Ascending aorta (tissue), 2 donors: ENCODE results near the gene TMEM184C. TPM values are rescaled to one million over a fixed set of nuclear protein-coding genes. Genes with fewer than 3 reads are reported as not detected.

Source experiments
- DNase-seq, 2 donors: peaks; one replicate each; pipeline ENCODE4 v3.0.0-alpha.2; 2019; ENCODE audit warnings: low spot score in 2 of 2
- H3K27ac ChIP-seq, 2 donors: fragments of 200-600 bp; sonication (generic); one replicate each; pipeline ENCODE4 v1.5.1; 2016 to 2017; ENCODE audit warnings: mild to moderate bottlenecking in 1 of 2
- H3K27me3 ChIP-seq: fragments of 200-600 bp; sonication (generic); one replicate; pipeline ENCODE4 v1.5.1; 2017
- H3K36me3 ChIP-seq, 2 donors: fragments of 200-600 bp; sonication (generic); one replicate each; pipeline ENCODE4 v1.5.1; 2016
- H3K4me1 ChIP-seq, 2 donors: fragments of 200-600 bp; sonication (generic); one replicate each; pipeline ENCODE4 v1.5.1; 2016 to 2017; ENCODE audit warnings: mild to moderate bottlenecking in 1 of 2
- H3K4me3 ChIP-seq, 2 donors: fragments of 200-600 bp; sonication (generic); one replicate each; pipeline ENCODE4 v1.5.1; 2016 to 2017; ENCODE audit warnings: mild to moderate bottlenecking in 1 of 2
- H3K9me3 ChIP-seq, 2 donors: fragments of 200-600 bp; sonication (generic); one replicate each; pipeline ENCODE4 v1.5.1; 2016
- CTCF ChIP-seq, 3 experiments: fragments of 200-600 bp in 2 of 3; fragments of 450-650 bp in 1 of 3; sonication (generic) in 2 of 3; IDR thresholded peaks; one replicate each; pipeline ENCODE4 v1.5.1; 2016 to 2019; ENCODE audit warnings: antibody characterized with exemption in 3 of 3, mild to moderate bottlenecking in 1 of 3, moderate library complexity in 1 of 3
- intact Hi-C: fragments of 100-400 bp; cut with DNase I; formaldehyde crosslinking; loops from one replicate; pipeline ENCODE4 v1.15.1; 2023
- total RNA-seq: library from RNA; depleted of rRNA; stranded (reverse); fragments of >200 nt; gene quantifications from one replicate; pipeline ENCODE4 v1.1.0, GENCODE V29; 2016

TMEM184C gene
- total RNA-seq, 1 donor from 2014 or later = 14.2 TPM

DNA sequence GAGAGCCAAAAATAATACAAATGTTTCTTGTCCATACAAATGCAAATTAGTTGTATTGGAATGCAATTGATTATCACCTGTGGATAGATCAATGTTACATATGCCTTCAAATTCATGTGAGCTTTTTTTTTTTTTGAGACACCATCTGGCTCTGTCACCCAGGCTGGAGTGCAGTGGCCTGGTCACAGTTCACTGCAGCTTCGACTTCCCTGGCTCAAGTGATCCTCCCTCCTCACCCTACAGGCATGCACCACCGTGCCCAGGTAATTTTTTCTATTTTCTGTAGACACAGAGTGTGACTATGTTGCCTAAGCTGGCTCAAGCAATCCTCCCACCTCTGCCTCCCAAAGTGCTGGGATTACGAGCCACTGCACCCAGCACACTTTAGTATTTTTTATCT lies 38.6 kb upstream of the TMEM184C start:
- Histone ChIP-seq H3K4me1 (no peaks in the 10 kb centered on the region), H3K27me3 (no peaks in the 10 kb centered on the region), H3K27ac (no peak overlapping the region), H3K4me3 (no peak overlapping the region), H3K36me3 (no peaks in the 10 kb centered on the region), H3K9me3 (no peaks in the 10 kb centered on the region)
- DNase-seq = no peak
- intact Hi-C loops = no loop called here
- no peak for TF ChIP-seq CTCF (IDR thresholded peaks at IDR 0.05)

DNA sequence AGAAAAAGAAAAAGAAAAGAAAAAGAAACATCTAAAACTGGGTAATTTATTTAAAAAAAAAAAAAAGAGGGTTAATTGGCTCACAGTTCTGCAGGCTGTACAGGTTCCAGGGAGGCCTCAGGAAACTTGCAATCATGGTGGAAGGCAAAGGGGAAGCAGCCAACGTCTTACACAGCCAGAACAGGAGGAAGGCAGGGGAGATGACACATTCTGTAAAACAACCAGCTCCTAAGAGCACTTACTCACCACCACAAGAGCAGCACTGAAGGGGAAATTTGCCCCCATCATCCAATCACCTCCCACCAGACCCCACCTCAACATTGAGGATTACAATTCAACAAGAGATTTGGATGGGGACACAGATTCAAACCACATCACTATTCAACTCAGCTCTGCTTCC lies 36.8 kb upstream of the TMEM184C start:
- DNase-seq = no peak
- Histone ChIP-seq H3K9me3 (no peaks in the 10 kb centered on the region), H3K4me3 (no peak overlapping the region), H3K27ac (no peak overlapping the region), H3K27me3 (no peaks in the 10 kb centered on the region), H3K4me1 (no peaks in the 10 kb centered on the region), H3K36me3 (no peaks in the 10 kb centered on the region)
- no peak for TF ChIP-seq CTCF (IDR thresholded peaks at IDR 0.05)
- intact Hi-C loops = no loop called here

DNA sequence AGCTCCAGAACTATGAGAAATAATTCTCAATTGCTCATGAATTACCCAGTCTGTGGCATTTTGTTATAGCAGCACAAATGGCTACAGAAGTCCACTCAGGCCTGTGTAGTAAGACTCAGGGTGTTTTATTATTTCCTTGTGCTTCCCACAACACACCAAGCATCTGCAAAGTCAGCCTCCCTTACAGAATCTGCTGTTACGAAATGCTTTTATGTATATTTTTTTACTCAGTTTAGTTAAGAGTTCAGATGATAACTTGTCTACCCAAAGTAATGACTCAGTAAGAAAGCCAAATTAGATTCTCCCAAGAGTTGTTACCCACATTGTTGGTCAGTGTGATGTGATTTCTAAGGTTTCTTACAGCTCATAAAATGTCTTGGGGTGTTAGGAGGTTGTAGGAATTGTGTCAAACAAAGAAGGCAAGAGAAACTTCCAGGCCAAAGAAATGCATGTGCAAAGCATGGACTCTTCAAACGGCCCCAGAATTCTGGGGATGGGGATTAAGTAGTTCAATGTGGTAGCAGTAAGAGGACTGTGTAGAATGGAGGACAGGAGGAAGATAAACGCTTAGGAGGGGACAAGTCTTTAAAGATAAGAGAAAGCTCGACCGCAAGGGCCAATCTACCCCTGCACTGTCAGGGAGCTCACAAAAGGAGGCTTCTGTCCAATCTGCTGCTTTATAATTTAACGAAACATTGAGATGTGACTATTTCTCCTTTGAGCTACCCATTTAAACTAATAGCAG lies 35.4 kb upstream of the TMEM184C start:
- Histone ChIP-seq H3K36me3 (no peaks in the 10 kb centered on the region), H3K27ac (no peak overlapping the region), H3K4me3 (no peak overlapping the region), H3K9me3 (no peaks in the 10 kb centered on the region), H3K4me1 (no peaks in the 10 kb centered on the region), H3K27me3 (no peaks in the 10 kb centered on the region)
- no peak for DNase-seq
- TF ChIP-seq CTCF (IDR thresholded peaks at IDR 0.05) = no peak
- intact Hi-C loops = no loop called here

DNA sequence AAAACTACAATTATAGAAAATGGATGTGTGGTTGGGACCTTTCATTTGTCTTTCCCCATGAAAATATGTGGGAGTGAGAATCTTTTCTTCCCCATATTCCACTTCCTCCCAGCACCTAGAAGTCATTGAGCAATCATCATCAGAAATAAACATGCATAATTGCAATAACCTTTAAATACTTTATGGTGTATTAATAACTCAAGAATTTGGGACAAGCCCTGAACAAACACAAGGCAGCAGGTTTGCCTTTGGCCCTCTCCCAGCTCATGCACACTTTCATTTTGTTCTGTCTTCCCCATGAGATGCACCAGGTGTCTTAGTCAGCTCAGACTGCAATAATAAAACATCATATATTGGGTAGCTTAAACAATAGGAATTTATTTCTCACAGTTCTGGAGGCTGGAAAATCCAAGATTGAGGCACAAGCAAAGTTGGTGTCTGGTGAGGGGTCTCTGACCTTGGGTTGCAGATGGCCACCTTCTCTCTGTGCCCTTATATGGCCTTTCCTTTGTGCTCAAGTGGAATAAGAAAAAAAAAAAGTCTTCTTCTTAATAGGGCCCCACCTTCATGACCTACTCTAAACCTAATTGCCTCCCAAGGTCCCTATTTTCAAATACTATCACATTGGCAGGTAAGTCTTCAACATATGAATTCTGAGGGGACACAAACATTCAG lies 34.7 kb upstream of the TMEM184C start:
- Histone ChIP-seq H3K4me1 (no peaks in the 10 kb centered on the region), H3K4me3 (no peak overlapping the region), H3K27me3 (no peaks in the 10 kb centered on the region), H3K27ac (no peak overlapping the region), H3K36me3 (no peaks in the 10 kb centered on the region), H3K9me3 (no peaks in the 10 kb centered on the region)
- intact Hi-C loops = no loop called here
- TF ChIP-seq CTCF (IDR thresholded peaks at IDR 0.05) = no peak
- no peak for DNase-seq

DNA sequence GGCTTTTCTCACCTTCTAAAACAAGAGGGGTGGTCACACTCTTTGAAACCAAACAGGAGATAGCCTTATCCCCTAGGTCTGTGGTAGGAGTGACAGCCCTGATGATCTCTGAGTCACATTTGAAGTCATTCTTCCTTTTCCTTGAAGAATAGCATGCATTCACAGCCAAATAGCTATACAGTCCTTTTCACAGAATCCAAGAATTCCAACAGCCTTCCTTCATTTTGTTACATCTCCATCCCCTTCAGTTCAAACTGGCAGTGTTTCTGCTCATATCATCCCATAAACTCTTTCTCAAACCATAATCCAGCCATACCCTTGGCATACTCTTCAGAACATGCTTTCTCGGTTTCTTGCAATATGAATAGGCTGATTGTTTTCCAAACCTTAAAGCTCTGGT lies 33.3 kb upstream of the TMEM184C start:
- H3K27ac ChIP-seq = no peak overlapping the region
- H3K4me1 ChIP-seq = no peaks in the 10 kb centered on the region
- no peak overlapping the region for H3K4me3 ChIP-seq
- H3K36me3 ChIP-seq = no peaks in the 10 kb centered on the region
- DNase-seq = no peak
- intact Hi-C loops = no loop called here
- no peaks in the 10 kb centered on the region for H3K27me3 ChIP-seq
- no peak for TF ChIP-seq CTCF (IDR thresholded peaks at IDR 0.05)
- H3K9me3 ChIP-seq = no peaks in the 10 kb centered on the region
